Hematopoietic multipotent progenitor cell treated with erythropoietin and hydrocortisone succinate and interleukin-3 and kit ligand, for 15 days (in vitro differentiated cells): ENCODE data around the gene CAMK1G.

ENCODE experiments used
- DNase-seq: peaks from one replicate; pipeline ENCODE4 v3.0.0-alpha.2; 2015; ENCODE audit warnings: low spot score

CAMK1G gene

GRCh38 chr1:209619696-209620486 lies 36.4 kb downstream of the CAMK1G start:
- DNase-seq: no peak

GRCh38 chr1:209620487-209620884 lies 37.0 kb downstream of the CAMK1G start:
- no peak for DNase-seq

GRCh38 chr1:209621286-209621685 lies 37.8 kb downstream of the CAMK1G start:
- DNase-seq: no peak

- DNase-seq: no peak
Measured at GRCh38 chr1:209621741-209622655, 38.5 kb downstream of the CAMK1G start.

GRCh38 chr1:209622841-209623829 lies 39.6 kb downstream of the CAMK1G start:
- no peak for DNase-seq

GRCh38 chr1:209624558-209625549 lies 41.3 kb downstream of the CAMK1G start:
- DNase-seq: no peak

GRCh38 chr1:209625791-209626285 lies 42.3 kb downstream of the CAMK1G start:
- DNase-seq: no peak

- DNase-seq: no peak
Measured at GRCh38 chr1:209626346-209627026, 43.0 kb downstream of the CAMK1G start.

GRCh38 chr1:209627027-209627731 lies 43.7 kb downstream of the CAMK1G start:
- no peak for DNase-seq

- peak; percentile 78 for DNase-seq
Measured at GRCh38 chr1:209627732-209628196, 44.2 kb downstream of the CAMK1G start.

- DNase-seq: no peak
Measured at GRCh38 chr1:209628618-209629299, 45.2 kb downstream of the CAMK1G start.

GRCh38 chr1:209629621-209630382 lies 46.3 kb downstream of the CAMK1G start:
- no peak for DNase-seq

GRCh38 chr1:209630383-209631225 lies 47.1 kb downstream of the CAMK1G start:
- DNase-seq: no peak

- DNase-seq: no peak
Measured at GRCh38 chr1:209633335-209633997, 50.0 kb downstream of the CAMK1G start.

GRCh38 chr1:209634005-209634737 lies 50.7 kb downstream of the CAMK1G start:
- DNase-seq: no peak
